H1 (cell line): ENCODE measurements around the gene A2ML1. TPM values are rescaled to one million over a fixed set of nuclear protein-coding genes. Genes with fewer than 3 reads are reported as not detected.

Source experiments
- CTCF ChIA-PET: fragments of 300-600 bp; sonication (Branson Sonifier 250); formaldehyde crosslinking; loops from one replicate; lab custom pipeline; 2021; ENCODE audit not compliant: partially characterized antibody; lab: Charles Lee
- POLR2A ChIA-PET: fragments of 300-600 bp; sonication (Branson Sonifier 250); formaldehyde crosslinking; loops from one replicate; lab custom pipeline; 2021; ENCODE audit warnings: inconsistent platforms; ENCODE audit not compliant: partially characterized antibody; lab: Charles Lee
- DNase-seq, 2 experiments: peaks; one replicate each; pipeline versions ENCODE4 v3.0.0 to v3.0.0-alpha.2; 2010 to 2022; ENCODE audit warnings: low spot score in 2 of 2, low read depth in 1 of 2, mixed read lengths in 1 of 2
- FAIRE-seq: peaks from 2 replicates; lab custom pipeline; 2011; peaks lifted over from hg19 to GRCh38; lab: Jason Lieb, UNC
- H2AFZ ChIP-seq: 2 replicates; pipeline ENCODE4 v1.8.1; 2012; ENCODE audit warnings: low read length, inconsistent platforms
- H2AK5ac ChIP-seq: 2 replicates; pipeline ENCODE4 v1.6.1; 2013; ENCODE audit warnings: low read depth, low read length
- H2BK120ac ChIP-seq: replicated peaks from 2 replicates; pipeline ENCODE3; 2013; ENCODE audit warnings: low read depth, low read length, inconsistent platforms
- H2BK12ac ChIP-seq: 2 replicates; pipeline ENCODE4 v1.6.1; 2013; ENCODE audit warnings: low read depth, low read length
- H2BK15ac ChIP-seq: 2 replicates; pipeline ENCODE4 v1.6.1; 2013; ENCODE audit warnings: low read length
- H2BK20ac ChIP-seq: 2 replicates; pipeline ENCODE4 v1.6.1; 2013; ENCODE audit warnings: low read length
- H2BK5ac ChIP-seq: 2 replicates; pipeline ENCODE4 v1.6.1; 2013; ENCODE audit warnings: low read depth, low read length
- H3K14ac ChIP-seq: 2 replicates; pipeline ENCODE4 v1.6.1; 2013; ENCODE audit warnings: inconsistent platforms; ENCODE audit not compliant: insufficient read length
- H3K18ac ChIP-seq: 2 replicates; pipeline ENCODE4 v1.6.1; 2013; ENCODE audit warnings: low read length; ENCODE audit errors: extremely low read depth
- H3K23ac ChIP-seq: 2 replicates; pipeline ENCODE4 v1.6.1; 2013; ENCODE audit warnings: inconsistent platforms; ENCODE audit not compliant: insufficient read length
- H3K23me2 ChIP-seq: 2 replicates; pipeline ENCODE4 v1.6.1; 2013; ENCODE audit warnings: low read depth, low read length
- H3K27ac ChIP-seq: 2 replicates; pipeline ENCODE4 v1.6.1; 2011; ENCODE audit warnings: low read depth, low read length, inconsistent platforms
- H3K27me3 ChIP-seq, 4 experiments: replicated peaks in 1 of 4; 1 replicate in 1 of 4; 2 replicates in 3 of 4; pipeline versions ENCODE4 v1.6.1 to v1.8.1; 2011 to 2013; ENCODE audit warnings: low read length in 3 of 4, mild to moderate bottlenecking in 3 of 4, inconsistent platforms in 2 of 4, mixed read lengths in 2 of 4, moderate library complexity in 1 of 4; ENCODE audit not compliant: control insufficient read depth in 3 of 4, insufficient read depth in 3 of 4; ENCODE audit errors: extremely low read depth in 1 of 4
- H3K36me3 ChIP-seq, 4 experiments: 2 replicates each; pipeline versions ENCODE4 v1.6.1 to v1.8.1; 2011 to 2013; ENCODE audit warnings: mild to moderate bottlenecking in 4 of 4, low read length in 3 of 4, moderate library complexity in 2 of 4, control low read depth in 1 of 4, inconsistent platforms in 1 of 4; ENCODE audit not compliant: insufficient read depth in 4 of 4, control insufficient read depth in 2 of 4
- H3K4ac ChIP-seq: replicated peaks from 2 replicates; pipeline ENCODE3; 2013; ENCODE audit warnings: low read length, low read depth, mixed read lengths, inconsistent platforms; ENCODE audit not compliant: insufficient read length
- H3K4me1 ChIP-seq, 4 experiments: replicated peaks in 1 of 4; 1 replicate in 1 of 4; 2 replicates in 3 of 4; pipeline versions ENCODE4 v1.6.1 to v1.8.1; 2011 to 2013; ENCODE audit warnings: low read length in 3 of 4, inconsistent platforms in 2 of 4, mixed read lengths in 1 of 4; ENCODE audit not compliant: insufficient read depth in 4 of 4, control insufficient read depth in 3 of 4
- H3K4me2 ChIP-seq, 2 experiments: 2 replicates each; pipeline versions ENCODE4 v1.6.1 to v1.8.1; 2011 to 2013; ENCODE audit warnings: low read depth in 2 of 2, low read length in 2 of 2, control low read depth in 1 of 2, inconsistent platforms in 1 of 2, mild to moderate bottlenecking in 1 of 2; ENCODE audit not compliant: insufficient read depth in 1 of 2
- H3K4me3 ChIP-seq, 4 experiments: fragments of 200-600, 300-600 bp in 1 of 4; sonication (generic), shearing (Covaris generic), sonication (Bioruptor Twin) in 1 of 4; 2 replicates each; pipeline versions ENCODE4 v1.5.1 to v1.8.1; 2011 to 2016; ENCODE audit warnings: low read length in 4 of 4, low read depth in 3 of 4, control low read depth in 2 of 4, inconsistent platforms in 2 of 4, mild to moderate bottlenecking in 2 of 4, mixed read lengths in 1 of 4, moderate library complexity in 1 of 4; ENCODE audit not compliant: insufficient read depth in 2 of 4; ENCODE audit errors: extremely low read depth in 1 of 4
- H3K56ac ChIP-seq: replicated peaks from 2 replicates; pipeline ENCODE3; 2013; ENCODE audit warnings: low read depth, mild to moderate bottlenecking, mixed read lengths, low read length, inconsistent platforms; ENCODE audit not compliant: insufficient read length
- H3K79me1 ChIP-seq: 2 replicates; pipeline ENCODE4 v1.6.1; 2013; ENCODE audit warnings: low read depth, low read length, control low read depth
- H3K79me2 ChIP-seq, 2 experiments: 2 replicates each; pipeline versions ENCODE4 v1.6.1 to v1.8.1; 2012 to 2013; ENCODE audit warnings: low read length in 2 of 2, mild to moderate bottlenecking in 2 of 2, inconsistent platforms in 1 of 2; ENCODE audit not compliant: insufficient read depth in 2 of 2, control insufficient read depth in 1 of 2
- H3K9ac ChIP-seq, 4 experiments: replicated peaks in 1 of 4; 1 replicate in 1 of 4; 2 replicates in 3 of 4; pipeline versions ENCODE4 v1.6.1 to v1.8.1; 2011 to 2013; ENCODE audit warnings: low read depth in 3 of 4, low read length in 3 of 4, control low read depth in 2 of 4, mild to moderate bottlenecking in 2 of 4, moderate library complexity in 2 of 4, inconsistent platforms in 1 of 4; ENCODE audit errors: extremely low read depth in 1 of 4
- H3K9me3 ChIP-seq, 2 experiments: 2 replicates each; pipeline versions ENCODE4 v1.6.1 to v1.8.1; 2012 to 2013; ENCODE audit warnings: mild to moderate bottlenecking in 2 of 2, moderate library complexity in 2 of 2, control low read depth in 1 of 2, inconsistent platforms in 1 of 2, low read depth in 1 of 2, low read length in 1 of 2, mixed read lengths in 1 of 2; ENCODE audit not compliant: insufficient read depth in 2 of 2
- H4K20me1 ChIP-seq, 2 experiments: replicated peaks in 1 of 2; 2 replicates each; pipeline versions ENCODE3 to v1.8.1; 2011 to 2013; ENCODE audit warnings: inconsistent platforms in 2 of 2, low read length in 2 of 2, mild to moderate bottlenecking in 1 of 2; ENCODE audit not compliant: insufficient read depth in 2 of 2, control insufficient read depth in 1 of 2
- H4K5ac ChIP-seq: 2 replicates; pipeline ENCODE4 v1.6.1; 2013; ENCODE audit warnings: low read length, low read depth, mixed read lengths, inconsistent platforms; ENCODE audit not compliant: insufficient read length
- H4K8ac ChIP-seq: 2 replicates; pipeline ENCODE4 v1.8.0; 2013; ENCODE audit warnings: mild to moderate bottlenecking, moderate library complexity, low read length, inconsistent platforms; ENCODE audit not compliant: insufficient read depth; ENCODE audit errors: extremely low read depth
- H4K91ac ChIP-seq: replicated peaks from 2 replicates; pipeline ENCODE3; 2013; ENCODE audit warnings: low read length, mixed read lengths, inconsistent platforms; ENCODE audit not compliant: insufficient read length
- BACH1 ChIP-seq: IDR thresholded peaks from 2 replicates; pipeline ENCODE4 v1.6.1; 2012; ENCODE audit warnings: low read length, improper control_type of control experiment
- CBX8 ChIP-seq: fragments of 300-800, 300-1000 bp; sonication (generic); IDR thresholded peaks from 2 replicates; pipeline ENCODE4 v1.7.1; 2016; ENCODE audit warnings: low read depth, low read length, borderline replicate concordance
- KDM4A ChIP-seq: IDR thresholded peaks from one replicate; pipeline ENCODE4 v1.7.1; 2012; ENCODE audit warnings: low read depth, mild to moderate bottlenecking, moderate library complexity, low read length, inconsistent platforms; ENCODE audit not compliant: severe bottlenecking
- POLR2A ChIP-seq, 2 experiments: IDR thresholded peaks; 1 replicate in 1 of 2; 2 replicates in 1 of 2; pipeline ENCODE4 v1.6.1; 2011; ENCODE audit warnings: low read depth in 2 of 2, low read length in 2 of 2, mild to moderate bottlenecking in 2 of 2; ENCODE audit errors: control extremely low read depth in 1 of 2
- RBBP5 ChIP-seq: IDR thresholded peaks from 2 replicates; pipeline ENCODE4 v1.7.1; 2012; ENCODE audit warnings: low read depth, mild to moderate bottlenecking, inconsistent platforms, low read length, moderate library complexity, borderline replicate concordance
- RNF2 ChIP-seq: fragments of 200-900, 300-1000 bp; sonication (generic); IDR thresholded peaks from 2 replicates; pipeline ENCODE4 v1.7.1; 2016; ENCODE audit warnings: borderline replicate concordance, low read depth, mild to moderate bottlenecking, antibody characterized with exemption, low read length; ENCODE audit not compliant: poor library complexity, severe bottlenecking; ENCODE audit errors: missing control alignments
- SP1 ChIP-seq: IDR thresholded peaks from 2 replicates; pipeline ENCODE4 v1.6.1; 2011; ENCODE audit warnings: low read depth, low read length
- SP2 ChIP-seq: IDR thresholded peaks from 2 replicates; pipeline ENCODE4 v1.6.1; 2012; ENCODE audit warnings: mild to moderate bottlenecking, low read length, inconsistent platforms
- WGBS, 2 experiments: shearing (Covaris generic) in 1 of 2; methylation state at CpG; one replicate each; pipeline versions ENCODE4 v1.1.6 to v1.1.7; 2013 to 2015; ENCODE audit warnings: low lambda C conversion rate in 2 of 2, mixed read lengths in 2 of 2, inconsistent platforms in 1 of 2, low coverage in 1 of 2, missing lambda C conversion rate in 1 of 2; ENCODE audit not compliant: insufficient replicate concordance in 2 of 2, insufficient coverage in 1 of 2, insufficient read length in 1 of 2; ENCODE audit errors: extremely low coverage in 1 of 2, missing lambda C conversion rate in 1 of 2; 5-methylcytosine and 5-hydroxymethylcytosine counted together
- polyA plus RNA-seq, 7 experiments: library from polyadenylated mRNA; depleted of rRNA in 3 of 7; stranded (reverse) in 5 of 7; unstranded in 2 of 7; fragments of >200 nt in 5 of 7; fragments of 200-250 nt in 2 of 7; gene quantifications; 1 replicate in 5 of 7; 2 replicates in 1 of 7; 4 replicates in 1 of 7; pipeline versions ENCODE4 v1.2.1 to v1.2.3, GENCODE V29; 2011 to 2013; ENCODE audit warnings: missing spikeins in 2 of 7, mixed read lengths in 2 of 7
- total RNA-seq: library from RNA; stranded (reverse); fragmentation: NEBNext Ultra II Directional; extraction: Animal tissue kit (Norgen Biotek cat#: 25700); gene quantifications from 2 replicates; pipeline ENCODE4 v1.2.1, GENCODE V29; 2021

A2ML1 gene
- total and polyA plus RNA-seq, 2 of the 8 experiments (the other 6 are each of a cell fraction or from before 2014, with no cell fraction given): 10.2 to 10.3 TPM

- Histone ChIP-seq H4K5ac (no peak overlapping the region), H3K27ac (no peak overlapping the region), H3K36me3 (peaks cover 0 to 6% (median 2%) of the 10 kb centered on the region in 4 experiments; a peak in 3 of 8 replicates), H4K8ac (no peak overlapping the region), H3K79me1 (no peaks in the 10 kb centered on the region), H2BK120ac (no peak overlapping the region), H4K91ac (no peak overlapping the region), H3K23me2 (no peaks in the 10 kb centered on the region), H3K4ac (no peak overlapping the region), H2BK20ac (no peak overlapping the region), H3K4me2 (no peak overlapping the region), H4K20me1 (no peaks in the 10 kb centered on the region), H3K18ac (no peak overlapping the region), H3K9ac (no peak overlapping the region), H2BK12ac (no peak overlapping the region), H3K4me1 (no peaks in the 10 kb centered on the region; a peak in 1 of 7 replicates), H3K27me3 (no peaks in the 10 kb centered on the region), H3K23ac (no peak overlapping the region), H2AK5ac (no peak overlapping the region), H3K56ac (no peak overlapping the region), H2BK15ac (no peak overlapping the region), H2BK5ac (no peak overlapping the region), H3K9me3 (no peaks in the 10 kb centered on the region), H3K14ac (no peak overlapping the region), H2AFZ (no peak overlapping the region), H3K4me3 (no peak overlapping the region), H3K79me2 (no peaks in the 10 kb centered on the region)
- 95 to 100% methylated on average over 1 to 7 of the region's 8 CpGs for WGBS, 2 experiments
- CTCF ChIA-PET: interaction anchor here (0.7 to 2.5 kb wide), 6 partner anchors 12 to 490 kb away, joined by 3 to 13 read pairs (median 4); no protein-coding TSS in a partner anchor
- TF ChIP-seq RNF2 (no peak), BACH1 (no peak), KDM4A (no peak), SP2 (no peak), POLR2A (IDR thresholded peaks at IDR 0.05; ENCODE audit: control extremely low read depth in 1 of 2, low read depth in 2 of 2, low read length in 2 of 2) (no peak), SP1 (no peak), CBX8 (no peak), RBBP5 (no peak)
- peak; percentile 66 for FAIRE-seq
- POLR2A ChIA-PET: interaction anchor here (0.6 to 1.9 kb wide), 4 partner anchors 10 to 65 kb away, joined by 3 to 5 read pairs (median 4); no protein-coding TSS in a partner anchor
- no peak for DNase-seq
These were observed 18.7 kb downstream of the A2ML1 start for GRCh38 chr12:8840938-8841633.
